ENCODE measurements around the gene ZNF148.

Gene ZNF148

GRCh38 chr3:125317761-125318160 is 57.4 kb downstream of the ZNF148 start:
- TF ChIP-seq CTCF (IDR thresholded peaks at IDR 0.05) (no peak), ZFX (IDR thresholded peaks at IDR 0.05; ENCODE audit: borderline replicate concordance) (no peak)
- no peak overlapping the region for H3K27ac ChIP-seq

GRCh38 chr3:125316949-125317348 is 58.2 kb downstream of the ZNF148 start:
- no peak for TF ChIP-seq CTCF (IDR thresholded peaks at IDR 0.05)
- no peak for TF ChIP-seq ZFX (IDR thresholded peaks at IDR 0.05; ENCODE audit: borderline replicate concordance)
- H3K27ac ChIP-seq = no peak overlapping the region

GRCh38 chr3:125316246-125316645 is 58.9 kb downstream of the ZNF148 start:
- H3K27ac ChIP-seq = no peak overlapping the region
- TF ChIP-seq ZFX (IDR thresholded peaks at IDR 0.05; ENCODE audit: borderline replicate concordance) (no peak), CTCF (IDR thresholded peaks at IDR 0.05) (no peak)

- H3K27ac ChIP-seq = no peak overlapping the region
These were observed 62.0 kb downstream of the ZNF148 start for GRCh38 chr3:125313060-125313635.

GRCh38 chr3:125310623-125311081 is 64.5 kb downstream of the ZNF148 start:
- no peak overlapping the region for H3K27ac ChIP-seq
- no peak for TF ChIP-seq CTCF (IDR thresholded peaks at IDR 0.05)

More at GRCh38 chr3:125313060-125313635, 62.0 kb downstream of the ZNF148 start:
- TF ChIP-seq CTCF (IDR thresholded peaks at IDR 0.05) (no peak), ZFX (IDR thresholded peaks at IDR 0.05; ENCODE audit: borderline replicate concordance) (no peak)

- no peak overlapping the region for H3K27ac ChIP-seq
- no peak for TF ChIP-seq CTCF (IDR thresholded peaks at IDR 0.05)
- TF ChIP-seq ZFX (IDR thresholded peaks at IDR 0.05; ENCODE audit: borderline replicate concordance) = no peak
These were observed 65.6 kb downstream of the ZNF148 start for GRCh38 chr3:125309476-125309875.

- no peak overlapping the region for H3K27ac ChIP-seq
- TF ChIP-seq ZFX (IDR thresholded peaks at IDR 0.05; ENCODE audit: borderline replicate concordance) (no peak), CTCF (IDR thresholded peaks at IDR 0.05) (no peak)
These were observed 68.5 kb downstream of the ZNF148 start for GRCh38 chr3:125306620-125307019.

Measured in 22Rv1 (cell line).